Transverse colon (tissue), 4 donors: ENCODE data around the gene VASP. TPM values are rescaled to one million over a fixed set of nuclear protein-coding genes. Genes with fewer than 3 reads are reported as not detected.
A peak's percentile ranks its signal among the peaks of the same experiment; 100 is the strongest.
"Not testable (repeated sequence)": the region's sequence is repeated elsewhere in the genome, so short reads cannot be mapped to it uniquely, and the experiment has no call there.

Source experiments
- DNase-seq: peaks from one replicate; pipeline ENCODE4 v3.0.0-alpha.2; 2019
- H3K27ac ChIP-seq, 4 donors: fragments of 200-600 bp; sonication (generic); 2 replicates each; pipeline ENCODE4 v1.5.1; 2016 to 2018; ENCODE audit warnings: inconsistent platforms in 4 of 4
- H3K27me3 ChIP-seq: fragments of 200-600 bp; sonication (generic); 2 replicates; pipeline ENCODE4 v1.5.1; 2017; ENCODE audit warnings: inconsistent platforms
- H3K36me3 ChIP-seq, 4 donors: fragments of 200-600 bp; sonication (generic); 2 replicates each; pipeline ENCODE4 v1.5.1; 2017 to 2019; ENCODE audit warnings: inconsistent platforms in 4 of 4
- H3K4me1 ChIP-seq, 4 donors: fragments of 200-600 bp; sonication (generic); 2 replicates each; pipeline ENCODE4 v1.5.1; 2017 to 2020; ENCODE audit warnings: inconsistent platforms in 4 of 4
- H3K4me3 ChIP-seq, 4 donors: fragments of 200-600 bp; sonication (generic); 1 replicate in 1 of 4; 2 replicates in 3 of 4; pipeline versions ENCODE4 v1.5.1 to v1.6.1; 2017 to 2019; ENCODE audit warnings: inconsistent platforms in 4 of 4
- H3K9me3 ChIP-seq, 2 donors: fragments of 200-600 bp; sonication (generic); 2 replicates each; pipeline ENCODE4 v1.5.1; 2017 to 2019; ENCODE audit warnings: inconsistent platforms in 2 of 2
- EP300 ChIP-seq: sonication (generic); formaldehyde crosslinking; IDR thresholded peaks from one replicate; pipeline ENCODE4 v1.6.1; 2017; ENCODE audit warnings: antibody characterized with exemption, low read depth
- POLR2A ChIP-seq: fragments of 450-650 bp; IDR thresholded peaks from one replicate; pipeline ENCODE4 v1.6.1; 2016; ENCODE audit warnings: antibody characterized with exemption, mild to moderate bottlenecking, moderate library complexity
- POLR2AphosphoS5 ChIP-seq, 3 donors: sonication (generic); formaldehyde crosslinking; IDR thresholded peaks; one replicate each; pipeline ENCODE4 v1.6.1; 2016; ENCODE audit warnings: antibody characterized with exemption in 3 of 3
- WGBS, 2 donors: methylation state at CpG; one replicate each; pipeline ENCODE4 v1.1.5; 2018; ENCODE audit warnings: low coverage in 1 of 2; 5-methylcytosine and 5-hydroxymethylcytosine counted together
- in situ Hi-C, 4 donors: fragments of 200-750 bp; cut with MboI; loops; one replicate each; pipeline versions ENCODE4 v1.15.0 to v1.15.1; 2017; ENCODE audit warnings: low sequenced_read_pairs in 3 of 4, low pct_ligation_motif_present in 1 of 4, low pct_unique_long_range_greater_than_20kb in 1 of 4
- intact Hi-C: fragments of 100-400 bp; cut with DNase I; formaldehyde crosslinking; loops from one replicate; pipeline ENCODE4 v1.15.1; 2023; ENCODE audit warnings: low total_unique reads
- total RNA-seq, 4 donors: library from RNA; depleted of rRNA; stranded (reverse); fragments of >200 nt; gene quantifications; one replicate each; pipeline ENCODE4 v1.1.0, GENCODE V29; 2016
- TF ChIP-seq, protein P1 (sequence below), 5 experiments: fragments of 200-600 bp in 3 of 5; fragments of 450-650 bp in 2 of 5; sonication (generic) in 3 of 5; IDR thresholded peaks; 1 replicate in 2 of 5; 2 replicates in 3 of 5; pipeline ENCODE4 v1.5.1; 2016 to 2017; ENCODE audit warnings: antibody characterized with exemption in 5 of 5, inconsistent platforms in 3 of 5, mild to moderate bottlenecking in 2 of 5, moderate library complexity in 1 of 5

The VASP gene
- total RNA-seq, 4 donors from 2014 or later: 167 to 465 (median 204) TPM

DNA sequence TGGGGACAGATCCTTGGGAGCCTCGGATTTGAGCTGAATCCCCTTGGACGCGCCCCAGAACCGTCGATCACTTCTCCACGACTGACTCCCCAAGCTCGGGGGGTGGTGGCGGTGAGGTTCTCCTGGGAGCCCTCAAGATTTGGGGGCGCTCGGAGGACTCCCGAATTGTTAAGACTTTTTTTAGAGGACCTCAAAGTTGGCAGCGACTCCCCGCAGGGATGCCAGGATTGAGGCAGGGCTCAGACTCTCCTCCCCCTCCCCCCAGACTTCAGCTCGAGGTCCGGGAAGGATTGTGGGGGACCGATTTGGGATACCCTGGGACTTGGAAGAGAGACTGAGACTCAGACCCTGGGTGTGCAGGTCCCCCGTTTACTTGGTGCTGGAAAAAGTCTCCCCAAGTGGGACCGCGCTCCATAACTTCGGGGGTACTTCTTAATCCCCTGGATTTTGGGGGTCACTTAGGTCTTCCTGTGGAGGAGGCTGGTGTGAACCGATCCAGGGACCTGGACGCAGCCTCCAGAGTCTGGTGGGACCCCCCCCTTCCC, 665 bp downstream of the VASP start:
- H3K27ac ChIP-seq: peak overlapping the region; percentile 98 to 100 (median 99)
- DNase-seq: peak; percentile 48
- peaks cover 22 to 44% (median 42%) of the 10 kb centered on the region in 4 donors for H3K4me1 ChIP-seq
- peak overlapping the region; percentile 93 to 100 (median 97) for H3K4me3 ChIP-seq
- 1% methylated on average over 21 of the region's 22 CpGs; no CpG with 5 or more reads in 1 of the 2 donors for WGBS, 2 donors
- no peaks in the 10 kb centered on the region for H3K27me3 ChIP-seq
- TF ChIP-seq EP300 (no peak), POLR2A (no peak), POLR2AphosphoS5 (IDR thresholded peaks at IDR 0.05) (no peak)
- TF ChIP-seq, protein P1, sequence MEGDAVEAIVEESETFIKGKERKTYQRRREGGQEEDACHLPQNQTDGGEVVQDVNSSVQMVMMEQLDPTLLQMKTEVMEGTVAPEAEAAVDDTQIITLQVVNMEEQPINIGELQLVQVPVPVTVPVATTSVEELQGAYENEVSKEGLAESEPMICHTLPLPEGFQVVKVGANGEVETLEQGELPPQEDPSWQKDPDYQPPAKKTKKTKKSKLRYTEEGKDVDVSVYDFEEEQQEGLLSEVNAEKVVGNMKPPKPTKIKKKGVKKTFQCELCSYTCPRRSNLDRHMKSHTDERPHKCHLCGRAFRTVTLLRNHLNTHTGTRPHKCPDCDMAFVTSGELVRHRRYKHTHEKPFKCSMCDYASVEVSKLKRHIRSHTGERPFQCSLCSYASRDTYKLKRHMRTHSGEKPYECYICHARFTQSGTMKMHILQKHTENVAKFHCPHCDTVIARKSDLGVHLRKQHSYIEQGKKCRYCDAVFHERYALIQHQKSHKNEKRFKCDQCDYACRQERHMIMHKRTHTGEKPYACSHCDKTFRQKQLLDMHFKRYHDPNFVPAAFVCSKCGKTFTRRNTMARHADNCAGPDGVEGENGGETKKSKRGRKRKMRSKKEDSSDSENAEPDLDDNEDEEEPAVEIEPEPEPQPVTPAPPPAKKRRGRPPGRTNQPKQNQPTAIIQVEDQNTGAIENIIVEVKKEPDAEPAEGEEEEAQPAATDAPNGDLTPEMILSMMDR (IDR thresholded peaks at IDR 0.05): no peak
- no peaks in the 10 kb centered on the region for H3K9me3 ChIP-seq
- intact Hi-C loops (no loop called here), in situ Hi-C loops (no loop called here)
- H3K36me3 ChIP-seq: no peaks in the 10 kb centered on the region

GRCh38 chr19:45508417-45508860, 1.2 kb downstream of the VASP start:
- Histone ChIP-seq H3K9me3 (no peaks in the 10 kb centered on the region), H3K36me3 (no peaks in the 10 kb centered on the region), H3K27me3 (no peaks in the 10 kb centered on the region), H3K4me1 (peaks cover 23 to 49% (median 47%) of the 10 kb centered on the region in 4 donors), H3K27ac (peak overlapping the region; percentile 98 to 100 (median 99)), H3K4me3 (peak overlapping the region; percentile 93 to 100 (median 97))
- WGBS, 2 donors: 1% methylated on average over 17 of the region's 26 CpGs; no CpG with 5 or more reads in 1 of the 2 donors
- TF ChIP-seq POLR2AphosphoS5 (IDR thresholded peaks at IDR 0.05) (peak in 1 of 3 donors; percentile 11), POLR2A (no peak)
- intact Hi-C loops: no loop called here
- in situ Hi-C loops: no loop called here
- DNase-seq: peak; percentile 79

GRCh38 chr19:45508861-45509691, 1.8 kb downstream of the VASP start:
- 0% methylated on average over 9 to 16 of the region's 28 CpGs for WGBS, 2 donors

GRCh38 chr19:45509692-45510015, 2.4 kb downstream of the VASP start:
- no peaks in the 10 kb centered on the region for H3K27me3 ChIP-seq
- H3K4me1 ChIP-seq: peaks cover 33 to 61% (median 59%) of the 10 kb centered on the region in 4 donors
- intact Hi-C loops (no loop called here), in situ Hi-C loops (no loop called here)
- 4 to 11% methylated on average over 1 to 3 of the region's 3 CpGs for WGBS, 2 donors
- TF ChIP-seq POLR2AphosphoS5 (IDR thresholded peaks at IDR 0.05): no peak
- TF ChIP-seq EP300: no peak
- TF ChIP-seq POLR2A: no peak
- TF ChIP-seq, protein P1 (IDR thresholded peaks at IDR 0.05): no peak
- no peaks in the 10 kb centered on the region for H3K9me3 ChIP-seq
- H3K36me3 ChIP-seq: no peaks in the 10 kb centered on the region
- no peak for DNase-seq
- peak overlapping the region; percentile 98 to 100 (median 99) for H3K27ac ChIP-seq
- peak overlapping the region; percentile 93 to 100 (median 97) for H3K4me3 ChIP-seq

More at GRCh38 chr19:45508861-45509691, 1.8 kb downstream of the VASP start:
- TF ChIP-seq, protein P1 (IDR thresholded peaks at IDR 0.05): peak in 2 of 5 experiments; percentile 40 to 51
- TF ChIP-seq POLR2AphosphoS5 (IDR thresholded peaks at IDR 0.05): peak; percentile 38 to 82 (median 68)
- no peak for TF ChIP-seq EP300
- peak; percentile 55 for TF ChIP-seq POLR2A
- in situ Hi-C loops: no loop called here
- peak; percentile 86 for DNase-seq
- intact Hi-C loops: no loop called here
- Histone ChIP-seq H3K27me3 (no peaks in the 10 kb centered on the region), H3K27ac (peak overlapping the region; percentile 98 to 100 (median 99)), H3K4me1 (peaks cover 29 to 55% (median 53%) of the 10 kb centered on the region in 4 donors), H3K9me3 (no peaks in the 10 kb centered on the region), H3K4me3 (peak overlapping the region; percentile 93 to 100 (median 97)), H3K36me3 (no peaks in the 10 kb centered on the region)

DNA sequence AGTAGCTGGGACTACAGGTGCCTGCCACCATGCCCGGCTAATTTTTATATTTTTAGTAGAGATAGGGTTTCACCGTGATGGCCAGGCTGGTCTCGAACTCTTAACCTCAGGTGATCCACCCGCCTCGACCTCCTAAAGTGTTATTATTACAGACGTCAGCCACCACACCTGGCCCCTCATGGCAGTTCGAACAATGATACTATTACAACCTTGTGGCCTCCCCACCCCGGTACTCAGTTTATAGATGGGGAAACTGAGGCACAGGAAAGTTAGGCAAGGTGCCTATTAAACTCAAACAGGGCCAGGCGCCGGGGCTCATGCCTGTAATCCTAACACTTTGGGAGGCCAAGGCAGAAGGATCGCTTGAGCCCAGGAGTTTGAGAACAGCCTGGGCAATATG, 3.1 kb downstream of the VASP start:
- DNase-seq, intact Hi-C loops, H3K36me3 ChIP-seq, H3K27me3 ChIP-seq, H3K9me3 ChIP-seq, in situ Hi-C loops: not testable (repeated sequence)
- peaks cover 40 to 68% (median 66%) of the 10 kb centered on the region in 4 donors for H3K4me1 ChIP-seq
- H3K4me3 ChIP-seq: peak overlapping the region in 2 of 4 donors; percentile 93 to 95
- H3K27ac ChIP-seq: peak overlapping the region; percentile 98 to 100 (median 99)
- WGBS, 2 donors: 70% methylated on average over 11 of the region's 11 CpGs; no CpG with 5 or more reads in 1 of the 2 donors
